22Rv1 (cell line): ENCODE measurements around the gene HADH.
"Not testable (repeated sequence)": the region's sequence is repeated elsewhere in the genome, so short reads cannot be mapped to it uniquely, and the experiment has no call there.

ENCODE experiments used
- H3K27ac ChIP-seq: fragments of 450-650 bp; 2 replicates; pipeline ENCODE4 v1.5.1; 2017
- CTCF ChIP-seq: fragments of 450-650 bp; IDR thresholded peaks from 2 replicates; pipeline ENCODE4 v1.5.1; 2017; ENCODE audit warnings: mild to moderate bottlenecking
- ZFX ChIP-seq: fragments of 450-650 bp; IDR thresholded peaks from 2 replicates; pipeline ENCODE4 v1.6.1; 2017; ENCODE audit warnings: antibody characterized with exemption, borderline replicate concordance

The HADH gene

GRCh38 chr4:108005807-108006206 is 16.1 kb downstream of the HADH start:
- H3K27ac ChIP-seq, result no peak overlapping the region
- TF ChIP-seq CTCF (no peak), ZFX (no peak)

GRCh38 chr4:108006361-108006760 is 16.7 kb downstream of the HADH start:
- no peak overlapping the region for H3K27ac ChIP-seq
- TF ChIP-seq CTCF (no peak), ZFX (no peak)

DNA sequence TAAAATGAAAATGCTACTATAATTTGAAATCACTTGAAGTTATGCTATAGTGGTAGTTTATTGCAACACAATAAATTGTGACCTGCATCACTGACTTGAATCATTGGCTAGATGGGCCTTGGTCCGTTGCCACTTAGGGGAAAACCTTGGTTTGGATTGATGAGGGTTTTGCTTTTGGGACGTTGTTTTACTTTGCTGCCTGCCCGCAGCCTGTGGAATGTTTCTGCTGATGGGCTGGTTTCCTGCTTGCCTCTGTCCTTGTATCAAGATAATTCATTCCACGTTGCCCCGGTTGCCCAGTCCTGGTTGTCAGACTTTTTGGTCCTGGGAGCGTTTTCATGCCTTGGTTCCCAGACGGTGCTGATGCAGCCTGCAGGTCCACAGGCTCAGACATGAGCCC is 18.3 kb downstream of the HADH start:
- H3K27ac ChIP-seq, result no peak overlapping the region
- TF ChIP-seq ZFX, result no peak

DNA sequence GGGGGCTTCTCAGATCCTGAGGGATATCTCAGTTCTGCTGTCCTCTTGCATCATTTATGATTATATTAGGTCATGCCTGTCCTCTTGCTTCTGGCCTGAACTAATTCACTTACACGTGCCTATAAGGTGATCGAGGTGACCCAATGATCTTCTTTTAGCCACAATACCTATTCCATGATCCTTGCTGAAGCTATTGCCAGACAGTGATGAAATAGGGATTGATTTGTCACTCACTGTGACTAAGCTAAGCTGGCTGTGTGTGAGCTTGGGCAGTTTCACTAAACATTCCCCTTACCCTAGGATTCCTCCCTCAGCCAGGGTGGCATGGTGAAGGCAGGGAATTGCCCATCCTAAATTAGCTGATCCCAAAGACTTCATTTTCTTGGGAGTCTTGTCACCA is 19.0 kb downstream of the HADH start:
- H3K27ac ChIP-seq, result no peak overlapping the region
- no peak for TF ChIP-seq CTCF
- no peak for TF ChIP-seq ZFX

DNA sequence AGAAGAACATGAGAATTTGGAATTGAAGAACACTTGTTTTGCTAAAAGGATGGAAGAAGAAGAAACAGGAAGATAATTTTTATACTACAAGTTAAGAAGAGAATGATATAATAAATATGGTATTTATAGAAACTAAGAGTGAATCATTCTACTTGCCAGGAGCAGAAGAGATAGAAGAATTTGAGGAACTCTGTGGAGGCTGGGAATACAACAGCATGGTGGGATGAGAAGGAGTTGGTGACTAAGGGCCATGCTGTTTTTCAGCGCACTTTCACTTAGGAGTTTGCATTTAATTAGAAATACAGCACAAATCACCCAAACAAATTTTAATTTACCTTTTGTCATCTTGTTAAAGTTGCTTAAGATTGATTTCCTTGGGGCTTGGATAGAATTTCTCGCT is 20.5 kb downstream of the HADH start:
- no peak overlapping the region for H3K27ac ChIP-seq

GRCh38 chr4:108012382-108012781 is 22.7 kb downstream of the HADH start:
- not testable (repeated sequence) for H3K27ac ChIP-seq

More for the DNA sequence above, 20.5 kb downstream of the HADH start:
- TF ChIP-seq CTCF (no peak), ZFX (no peak)

DNA sequence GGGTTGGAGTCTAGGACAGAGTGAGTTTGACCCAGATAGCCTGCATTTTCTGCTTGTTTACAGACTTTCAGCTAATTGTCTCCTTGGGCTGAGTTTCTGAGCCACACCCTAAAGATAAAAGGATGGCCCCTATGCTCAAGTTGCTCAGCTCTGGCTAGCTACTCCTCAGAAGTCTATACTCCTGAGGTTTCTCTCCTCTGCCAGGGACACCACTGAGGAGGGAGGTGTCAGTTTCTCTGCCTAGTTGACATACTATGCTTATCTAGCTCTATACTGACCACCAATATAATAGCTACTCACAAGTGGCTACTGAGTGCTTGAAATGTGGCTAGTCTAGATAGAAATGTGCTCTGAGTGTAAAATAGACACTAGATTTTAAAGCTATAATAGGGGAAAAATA is 23.6 kb downstream of the HADH start:
- no peak overlapping the region for H3K27ac ChIP-seq
- TF ChIP-seq ZFX, result no peak
- TF ChIP-seq CTCF, result no peak

DNA sequence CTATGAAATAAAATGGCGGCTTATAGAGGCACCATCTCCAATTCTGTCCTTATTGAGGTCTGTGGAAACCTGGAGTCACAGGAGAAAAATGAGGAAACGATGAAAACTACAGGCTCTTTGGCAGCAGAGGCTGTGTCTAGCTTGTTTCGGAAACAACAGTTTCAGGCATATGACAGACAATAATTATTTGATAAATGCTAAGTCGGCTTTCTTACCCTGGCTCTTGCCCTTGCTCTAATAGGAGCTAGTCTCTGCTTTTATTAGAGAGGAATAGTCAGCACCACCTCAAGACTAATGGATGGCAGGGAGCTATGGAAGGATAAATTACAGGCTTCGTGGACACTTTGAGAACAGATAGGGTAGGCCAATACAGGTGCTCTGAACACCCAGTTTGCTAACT is 24.3 kb downstream of the HADH start:
- H3K27ac ChIP-seq, result no peak overlapping the region
- TF ChIP-seq ZFX (no peak), CTCF (no peak)
